A549 treated with Mapracorat at 1 μM for 4 hours (cell line): ENCODE measurements around the gene FAM227A. TPM values are rescaled to one million over a fixed set of nuclear protein-coding genes. Genes with fewer than 3 reads are reported as not detected.

Experiments used
- total RNA-seq: library from RNA; stranded (reverse); fragments of 200-300 nt; extraction: Qiagen RNA extraction; gene quantifications from 5 replicates; pipeline ENCODE4 v1.2.3, GENCODE V29; 2022

The FAM227A gene
- 0.74 to 1.3 TPM (median 0.75 TPM) in 5 replicates for total RNA-seq

GRCh38 chr22:38656256-38657044 is at the start of gene FAM227A, which contains the start of gene CBY1:
Gene FAM227A, minus strand, starts transcription at chr22:38656392. Its CDS starts 6,224 bp downstream, at chr22:38650168.
Gene CBY1, plus strand, starts transcription at chr22:38656638. Its CDS starts 11,417 bp downstream, at chr22:38668055.

GRCh38 chr22:38705235-38706100 is 49.3 kb upstream of the FAM227A start, which contains the start of gene GTPBP1:
Gene GTPBP1, plus strand, starts transcription at chr22:38705944. Its CDS starts 12 bp downstream, at chr22:38705956.

GRCh38 chr22:38700789-38701628 is 44.8 kb upstream of the FAM227A start, which contains the start of gene JOSD1:
Gene JOSD1, minus strand, starts transcription at chr22:38700943. Its CDS starts 956 bp downstream, at chr22:38699987.

GRCh38 chr22:38681582-38682335 is 25.6 kb upstream of the FAM227A start, which contains the start of gene TOMM22:
Gene TOMM22, plus strand, starts transcription at chr22:38681957. Its CDS starts 22 bp downstream, at chr22:38681979.

GRCh38 chr22:38569972-38570778 is 86.0 kb downstream of the FAM227A start, which contains the start of gene DMC1:
Gene DMC1, minus strand, starts transcription at chr22:38570183. Its CDS starts 1,927 bp downstream, at chr22:38568256.

Other genes with a start within 250 kb of the FAM227A start
- gene KCNJ4, start 201.2 kb downstream of the FAM227A start, total RNA-seq: 0.18 to 0.56 TPM (median 0.35 TPM) in 5 replicates
- gene KDELR3, start 188.3 kb downstream of the FAM227A start, total RNA-seq: 17.2 to 20.9 TPM (median 19.8 TPM) in 5 replicates
- gene DDX17, start 150.1 kb downstream of the FAM227A start, total RNA-seq: 81.7 to 92.8 TPM (median 89.6 TPM) in 5 replicates
- gene DMC1, start 86.2 kb downstream of the FAM227A start, total RNA-seq: 1.9 to 6.7 TPM (median 2.9 TPM) in 5 replicates
- gene CBY1, start 246 bp upstream of the FAM227A start, total RNA-seq: 13.9 to 15.6 TPM (median 14.4 TPM) in 5 replicates
- 67.4 to 82.8 TPM (median 70.6 TPM) in 5 replicates for gene TOMM22, start 25.6 kb upstream of the FAM227A start, total RNA-seq
- gene JOSD1, start 44.6 kb upstream of the FAM227A start, total RNA-seq: 25.6 to 33.1 TPM (median 31.2 TPM) in 5 replicates
- gene GTPBP1, start 49.6 kb upstream of the FAM227A start, total RNA-seq: 7.2 to 9.7 TPM (median 7.9 TPM) in 5 replicates
- gene SUN2, start 99.6 kb upstream of the FAM227A start, total RNA-seq: 22.9 to 39.1 TPM (median 37.9 TPM) in 5 replicates
- gene DNAL4, start 137.8 kb upstream of the FAM227A start, total RNA-seq: 6.9 to 11.4 TPM (median 10.6 TPM) in 5 replicates
- 8.6 to 10.9 TPM (median 9.9 TPM) in 5 replicates for gene NPTXR, start 187.6 kb upstream of the FAM227A start, total RNA-seq
- 21.9 to 31.8 TPM (median 28.4 TPM) in 5 replicates for gene CBX6, start 215.8 kb upstream of the FAM227A start, total RNA-seq